T47D (cell line): Measurements from ENCODE around the gene MTMR11.

Experiments
- DNase-seq, 2 experiments: peaks; one replicate each; pipeline versions ENCODE4 v3.0.0 to v3.0.0-alpha.2; 2011 to 2012; ENCODE audit warnings: low read depth in 1 of 2, low spot score in 1 of 2
- JUND ChIP-seq: IDR thresholded peaks from 2 replicates; pipeline ENCODE4 v1.6.1; 2012; ENCODE audit warnings: low read depth
- in situ Hi-C: cut with HindIII; loops from 2 replicates; pipeline ENCODE4 v1.10.0; 2016; ENCODE audit warnings: low sequenced_read_pairs, low pct_unique_long_range_greater_than_20kb

MTMR11 gene

GRCh38 chr1:149929856-149930255 is 6.8 kb downstream of the MTMR11 start:
- in situ Hi-C loops = no loop called here
- TF ChIP-seq JUND = no peak

GRCh38 chr1:149928401-149928724 is 8.3 kb downstream of the MTMR11 start:
- DNase-seq = no peak
- in situ Hi-C loops = no loop called here
- no peak for TF ChIP-seq JUND

More at GRCh38 chr1:149929856-149930255, 6.8 kb downstream of the MTMR11 start:
- no peak for DNase-seq

DNA sequence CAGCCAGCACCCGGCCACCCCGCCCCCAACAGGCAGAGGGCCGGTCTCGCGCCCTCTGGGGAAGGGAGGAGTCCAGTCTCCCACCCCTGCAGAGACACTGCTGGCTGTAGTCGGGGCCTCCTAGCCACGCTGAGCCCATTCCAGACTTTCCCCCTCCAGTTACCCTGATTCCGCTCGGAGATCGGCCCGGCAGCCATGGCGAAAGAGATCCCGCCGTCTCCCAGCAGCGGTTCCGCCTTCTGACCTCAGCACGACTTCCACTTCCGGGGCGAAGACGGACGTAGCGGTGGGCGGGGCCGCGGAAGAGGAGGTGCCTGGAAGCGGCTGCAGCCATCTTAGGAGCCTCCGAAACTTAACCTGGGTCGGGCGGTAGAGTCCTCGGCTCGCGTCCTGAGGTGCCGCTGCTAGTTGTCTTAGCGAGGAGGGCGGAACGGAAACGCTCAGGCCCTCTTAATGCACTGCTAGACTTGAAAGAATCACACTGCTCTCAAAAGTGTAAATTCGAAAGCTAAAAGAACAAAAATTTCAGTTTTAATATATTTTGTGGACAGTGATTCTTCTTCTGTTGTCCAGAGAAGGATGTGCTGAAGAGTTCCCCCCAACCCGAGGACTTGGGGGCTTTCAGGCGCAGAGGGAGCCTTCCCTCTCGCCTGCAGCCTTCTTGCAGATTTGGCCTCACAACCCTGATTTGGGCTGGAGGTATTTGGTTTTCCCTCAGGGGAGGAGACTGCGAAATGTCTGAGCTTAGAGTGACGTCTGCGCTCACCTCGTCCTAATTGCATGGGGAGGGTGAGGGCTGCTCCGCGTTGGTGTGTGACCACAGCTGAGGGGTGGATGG is 8.9 kb downstream of the MTMR11 start, which contains the start of gene SF3B4:
Gene SF3B4 (minus strand): TSS at position 241 of the 838 bp plus-strand sequence. CDS start 44 bp downstream, at position 197.
- in situ Hi-C loops = no loop called here
- no peak for TF ChIP-seq JUND
- peak; percentile 74 to 96 for DNase-seq

DNA sequence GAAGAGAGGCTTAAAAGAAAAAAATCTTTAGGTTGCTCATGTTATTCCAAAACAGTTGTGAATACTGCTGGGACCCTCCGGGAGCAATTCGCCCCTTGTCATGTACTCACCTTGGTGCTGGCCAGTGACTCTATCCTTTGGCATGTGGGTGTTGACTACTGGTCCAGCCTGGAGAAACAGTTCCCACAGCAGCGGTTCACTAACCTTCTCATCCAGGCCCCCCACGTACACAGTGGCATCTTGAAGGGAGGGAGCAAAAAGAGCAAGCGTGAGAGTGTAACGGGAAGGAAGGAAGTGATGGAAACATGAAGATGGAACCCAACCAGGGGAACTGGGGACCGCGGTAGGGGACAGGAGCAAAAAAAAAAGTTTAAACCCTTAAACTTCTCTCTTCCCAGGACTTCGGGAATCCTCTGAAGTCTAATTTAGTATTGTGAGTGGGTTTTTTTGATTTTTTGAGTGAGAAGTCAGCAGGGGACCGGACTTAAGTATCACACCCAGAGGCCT is 9.6 kb downstream of the MTMR11 start:
- DNase-seq = no peak
- in situ Hi-C loops = no loop called here
- no peak for TF ChIP-seq JUND

DNA sequence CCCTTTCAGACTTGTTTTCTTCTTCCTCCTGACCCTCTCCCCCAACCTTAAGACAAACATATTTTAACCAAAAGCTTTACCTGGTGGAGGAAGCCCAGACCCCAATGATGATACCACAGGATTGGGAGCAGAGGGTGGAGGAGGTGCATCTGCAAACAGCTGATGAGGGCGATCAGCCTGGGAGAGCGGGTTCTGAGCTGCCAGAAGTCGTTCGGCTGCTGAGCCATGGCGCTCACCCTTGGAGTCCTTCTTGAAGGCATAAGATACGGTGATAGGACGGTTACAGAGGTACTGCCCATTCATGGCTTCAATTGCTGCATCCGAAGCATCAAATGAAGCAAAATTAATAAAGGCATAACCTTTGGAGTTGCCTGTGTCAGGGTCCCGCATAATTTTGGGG is 10.4 kb downstream of the MTMR11 start:
- in situ Hi-C loops = no loop called here
- no peak for DNase-seq
- TF ChIP-seq JUND = no peak

DNA sequence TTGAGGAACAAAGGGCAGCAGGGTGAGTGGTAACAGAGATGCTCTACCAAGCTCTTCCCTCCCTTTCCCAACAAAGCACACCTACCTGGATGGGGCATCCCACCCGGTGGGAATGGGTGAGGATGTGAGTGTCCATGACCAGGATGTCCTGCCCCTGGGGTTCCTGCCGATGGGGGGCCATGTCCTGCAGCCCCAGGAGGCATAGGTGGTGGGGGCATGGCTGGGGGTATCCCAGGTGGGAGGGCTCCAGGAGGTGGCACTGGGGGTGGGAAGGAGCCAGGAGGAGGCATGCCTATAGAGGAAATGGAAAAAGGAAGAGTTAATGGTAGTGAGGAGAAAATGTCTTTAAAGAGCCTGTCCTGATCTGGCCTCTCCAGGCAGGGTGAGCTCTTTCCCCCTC is 10.9 kb downstream of the MTMR11 start:
- in situ Hi-C loops = no loop called here
- TF ChIP-seq JUND = no peak
- DNase-seq = no peak

DNA sequence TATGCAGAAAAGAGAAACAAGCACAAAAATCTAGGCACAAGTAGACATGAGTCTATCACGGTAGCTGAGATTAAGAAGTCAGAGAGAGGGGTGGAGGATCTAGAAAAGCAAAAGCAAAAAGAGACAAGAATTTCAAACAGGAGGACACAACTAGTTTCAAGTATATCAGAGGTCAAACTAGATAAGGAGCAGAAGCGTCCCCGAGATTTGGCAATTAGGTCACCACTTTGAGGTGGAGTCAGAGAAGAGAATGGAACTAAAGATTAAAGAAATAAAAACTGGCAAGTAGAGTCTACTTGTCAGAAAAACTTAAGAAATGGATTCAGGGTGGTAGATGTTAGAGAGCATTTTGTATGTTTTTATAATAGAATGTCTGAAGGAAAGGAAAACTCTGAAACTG is 11.3 kb downstream of the MTMR11 start:
- in situ Hi-C loops = no loop called here
- no peak for TF ChIP-seq JUND
- DNase-seq = no peak

DNA sequence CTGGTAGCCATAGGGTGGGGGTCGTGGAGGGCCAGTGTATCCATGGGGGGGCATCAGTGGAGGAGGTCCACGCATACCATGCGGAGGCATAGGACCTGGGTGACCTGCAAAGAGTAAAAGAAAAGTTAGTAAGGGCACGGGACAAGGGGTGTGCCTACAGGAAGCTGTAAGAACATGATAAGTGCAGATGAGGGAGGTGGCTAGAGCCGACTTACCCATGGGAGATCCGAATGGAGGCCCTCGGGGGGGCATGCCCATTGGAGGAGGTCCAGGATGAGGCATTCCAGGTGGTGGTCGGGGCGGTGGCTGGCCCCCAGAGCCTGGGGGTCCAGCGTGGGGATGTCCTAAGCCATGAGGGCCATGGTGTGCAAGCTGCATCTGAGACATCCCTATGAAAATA is 13.1 kb downstream of the MTMR11 start:
- DNase-seq = no peak
- no peak for TF ChIP-seq JUND
- in situ Hi-C loops = no loop called here

- no peak for TF ChIP-seq JUND
- in situ Hi-C loops = no loop called here
- no peak for DNase-seq
These were observed 19.0 kb downstream of the MTMR11 start, which contains the start of gene SV2A for GRCh38 chr1:149917571-149918144. Gene SV2A (minus strand): TSS chr1:149917844. CDS start chr1:149913840, 4,004 bp downstream.

DNA sequence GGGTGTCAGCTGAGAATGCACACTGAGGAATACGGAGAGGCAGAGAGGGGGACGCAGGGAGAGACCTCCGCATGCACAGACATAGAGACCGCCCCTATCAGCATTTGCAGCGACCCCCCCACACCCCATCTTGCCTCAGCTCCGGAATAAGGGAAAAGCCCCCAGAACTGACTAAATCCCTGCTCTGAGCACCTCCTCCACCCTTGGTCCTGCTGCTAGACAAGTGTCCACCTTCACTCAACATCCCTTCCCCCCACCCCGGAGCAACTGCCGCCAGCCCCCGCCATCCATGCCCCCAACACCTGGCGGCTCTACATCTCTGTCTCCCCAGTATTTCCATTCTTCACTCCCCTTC is 19.8 kb downstream of the MTMR11 start:
- no peak for TF ChIP-seq JUND
- in situ Hi-C loops = no loop called here
- DNase-seq = no peak

GRCh38 chr1:149916193-149916897 is 20.3 kb downstream of the MTMR11 start:
- in situ Hi-C loops = no loop called here
- DNase-seq = no peak
- TF ChIP-seq JUND = no peak

- in situ Hi-C loops = no loop called here
- no peak for TF ChIP-seq JUND
- DNase-seq = no peak
These were observed 21.1 kb downstream of the MTMR11 start for GRCh38 chr1:149915429-149916192.
